Breast epithelium (tissue), 4 donors: ENCODE measurements around the gene DLGAP3. TPM values are rescaled to one million over a fixed set of nuclear protein-coding genes. Genes with fewer than 3 reads are reported as not detected.
A peak's percentile ranks its signal among the peaks of the same experiment; 100 is the strongest.

Experiments used
- DNase-seq, 2 donors: peaks; one replicate each; pipeline ENCODE4 v3.0.0-alpha.2; 2019; ENCODE audit warnings: low spot score in 2 of 2
- H3K27ac ChIP-seq, 2 donors: fragments of 200-600 bp; sonication (generic) in 1 of 2; one replicate each; pipeline ENCODE4 v1.5.1; 2016 to 2019; ENCODE audit warnings: mild to moderate bottlenecking in 1 of 2
- H3K27me3 ChIP-seq, 2 donors: fragments of 200-600 bp; sonication (generic) in 1 of 2; one replicate each; pipeline versions ENCODE4 v1.5.1 to v1.6.0; 2017 to 2019; ENCODE audit warnings: control low read depth in 1 of 2, mild to moderate bottlenecking in 1 of 2
- H3K36me3 ChIP-seq: fragments of 200-600 bp; one replicate; pipeline ENCODE4 v1.5.1; 2019
- H3K4me1 ChIP-seq, 2 donors: fragments of 200-600 bp; sonication (generic); one replicate each; pipeline ENCODE4 v1.5.1; 2016 to 2019; ENCODE audit warnings: control low read depth in 1 of 2
- H3K4me3 ChIP-seq, 3 donors: fragments of 200-600 bp; sonication (generic); 1 replicate in 2 of 3; 2 replicates in 1 of 3; pipeline ENCODE4 v1.5.1; 2016 to 2019; ENCODE audit warnings: mild to moderate bottlenecking in 3 of 3, moderate library complexity in 2 of 3
- H3K9me3 ChIP-seq, 2 donors: fragments of 200-600 bp; sonication (generic) in 1 of 2; one replicate each; pipeline ENCODE4 v1.5.1; 2016 to 2019; ENCODE audit warnings: control low read depth in 1 of 2
- CTCF ChIP-seq, 3 donors: fragments of 450-650 bp; IDR thresholded peaks; one replicate each; pipeline ENCODE4 v1.5.1; 2016 to 2017; ENCODE audit warnings: antibody characterized with exemption in 3 of 3, mild to moderate bottlenecking in 3 of 3, moderate library complexity in 3 of 3
- POLR2A ChIP-seq: fragments of 450-650 bp; IDR thresholded peaks from one replicate; pipeline ENCODE4 v1.6.1; 2016; ENCODE audit warnings: antibody characterized with exemption, mild to moderate bottlenecking, moderate library complexity
- POLR2AphosphoS5 ChIP-seq, 3 donors: sonication (generic); formaldehyde crosslinking; IDR thresholded peaks; one replicate each; pipeline ENCODE4 v1.6.1; 2017; ENCODE audit warnings: antibody characterized with exemption in 3 of 3
- intact Hi-C: fragments of 100-400 bp; cut with DNase I; formaldehyde crosslinking; loops from one replicate; pipeline ENCODE4 v1.15.1; 2023; ENCODE audit warnings: low total_unique reads
- total RNA-seq, 3 donors: library from RNA; depleted of rRNA; stranded (reverse); fragments of >200 nt; gene quantifications; one replicate each; pipeline ENCODE4 v1.1.0, GENCODE V29; 2016

Gene DLGAP3
- total RNA-seq, 3 donors from 2014 or later = 0.15 to 0.33 (median 0.16) TPM

GRCh38 chr1:34896612-34897011 is 32.8 kb downstream of the DLGAP3 start:
- intact Hi-C loops = no loop called here
- H3K36me3 ChIP-seq = no peaks in the 10 kb centered on the region

GRCh38 chr1:34889705-34890104 is 39.7 kb downstream of the DLGAP3 start:
- Histone ChIP-seq H3K4me1 (no peaks in the 10 kb centered on the region), H3K27me3 (peaks cover 7 to 30% of the 10 kb centered on the region in 2 donors), H3K36me3 (no peaks in the 10 kb centered on the region), H3K4me3 (no peak overlapping the region), H3K27ac (no peak overlapping the region), H3K9me3 (peaks cover 0 to 19% of the 10 kb centered on the region in 2 donors)
- DNase-seq = no peak
- TF ChIP-seq POLR2A = no peak
- no peak for TF ChIP-seq CTCF (IDR thresholded peaks at IDR 0.05)
- no peak for TF ChIP-seq POLR2AphosphoS5 (IDR thresholded peaks at IDR 0.05)
- intact Hi-C loops = no loop called here

More at GRCh38 chr1:34896612-34897011, 32.8 kb downstream of the DLGAP3 start:
- TF ChIP-seq POLR2A (no peak), CTCF (IDR thresholded peaks at IDR 0.05) (no peak), POLR2AphosphoS5 (IDR thresholded peaks at IDR 0.05) (no peak)
- no peak for DNase-seq
- Histone ChIP-seq H3K9me3 (peaks cover 0 to 16% of the 10 kb centered on the region in 2 donors), H3K27ac (no peak overlapping the region), H3K4me1 (no peaks in the 10 kb centered on the region), H3K27me3 (no peaks in the 10 kb centered on the region), H3K4me3 (no peak overlapping the region)

- intact Hi-C loops = no loop called here
- DNase-seq = no peak
- H3K27me3 ChIP-seq = peaks cover 7 to 47% of the 10 kb centered on the region in 2 donors
- no peak overlapping the region for H3K4me3 ChIP-seq
- no peak for TF ChIP-seq POLR2A
- TF ChIP-seq CTCF (IDR thresholded peaks at IDR 0.05) = no peak
- no peak for TF ChIP-seq POLR2AphosphoS5 (IDR thresholded peaks at IDR 0.05)
- no peak overlapping the region for H3K27ac ChIP-seq
- no peaks in the 10 kb centered on the region for H3K36me3 ChIP-seq
- H3K4me1 ChIP-seq = no peaks in the 10 kb centered on the region
- peaks cover 0 to 12% of the 10 kb centered on the region in 2 donors for H3K9me3 ChIP-seq
Observed at GRCh38 chr1:34887593-34887992, 41.9 kb downstream of the DLGAP3 start.

GRCh38 chr1:34885405-34886247 is 43.8 kb downstream of the DLGAP3 start:
- no peak overlapping the region for H3K27ac ChIP-seq
- peak overlapping the region; percentile 32 to 62 (median 33) for H3K4me3 ChIP-seq
- TF ChIP-seq POLR2A = no peak
- no peaks in the 10 kb centered on the region for H3K36me3 ChIP-seq
- H3K4me1 ChIP-seq = no peaks in the 10 kb centered on the region
- intact Hi-C loops = no loop called here
- H3K9me3 ChIP-seq = no peaks in the 10 kb centered on the region
- DNase-seq = no peak
- peaks cover 7 to 47% of the 10 kb centered on the region in 2 donors for H3K27me3 ChIP-seq

GRCh38 chr1:34884961-34885360 is 44.5 kb downstream of the DLGAP3 start:
- intact Hi-C loops = no loop called here
- peak overlapping the region in 1 of 3 donors; percentile 62 for H3K4me3 ChIP-seq
- H3K9me3 ChIP-seq = no peaks in the 10 kb centered on the region
- TF ChIP-seq POLR2A = no peak
- no peak for TF ChIP-seq POLR2AphosphoS5 (IDR thresholded peaks at IDR 0.05)
- TF ChIP-seq CTCF (IDR thresholded peaks at IDR 0.05) = no peak
- H3K27ac ChIP-seq = no peak overlapping the region
- no peak for DNase-seq
- H3K36me3 ChIP-seq = no peaks in the 10 kb centered on the region
- peaks cover 7 to 42% of the 10 kb centered on the region in 2 donors for H3K27me3 ChIP-seq
- H3K4me1 ChIP-seq = no peaks in the 10 kb centered on the region
